GM19328 (cell line): ENCODE data around the gene PPP1R12B.
"Not testable (repeated sequence)": the region's sequence is repeated elsewhere in the genome, so short reads cannot be mapped to it uniquely, and the experiment has no call there.

ENCODE experiments used
- ATAC-seq: cut with Tn5 transposase; IDR thresholded peaks from one replicate; pipeline ENCODE4 v1.9.1; 2021; ENCODE audit warnings: mild to moderate bottlenecking, moderate library complexity; ENCODE audit not compliant: unreplicated experiment

The PPP1R12B gene

DNA sequence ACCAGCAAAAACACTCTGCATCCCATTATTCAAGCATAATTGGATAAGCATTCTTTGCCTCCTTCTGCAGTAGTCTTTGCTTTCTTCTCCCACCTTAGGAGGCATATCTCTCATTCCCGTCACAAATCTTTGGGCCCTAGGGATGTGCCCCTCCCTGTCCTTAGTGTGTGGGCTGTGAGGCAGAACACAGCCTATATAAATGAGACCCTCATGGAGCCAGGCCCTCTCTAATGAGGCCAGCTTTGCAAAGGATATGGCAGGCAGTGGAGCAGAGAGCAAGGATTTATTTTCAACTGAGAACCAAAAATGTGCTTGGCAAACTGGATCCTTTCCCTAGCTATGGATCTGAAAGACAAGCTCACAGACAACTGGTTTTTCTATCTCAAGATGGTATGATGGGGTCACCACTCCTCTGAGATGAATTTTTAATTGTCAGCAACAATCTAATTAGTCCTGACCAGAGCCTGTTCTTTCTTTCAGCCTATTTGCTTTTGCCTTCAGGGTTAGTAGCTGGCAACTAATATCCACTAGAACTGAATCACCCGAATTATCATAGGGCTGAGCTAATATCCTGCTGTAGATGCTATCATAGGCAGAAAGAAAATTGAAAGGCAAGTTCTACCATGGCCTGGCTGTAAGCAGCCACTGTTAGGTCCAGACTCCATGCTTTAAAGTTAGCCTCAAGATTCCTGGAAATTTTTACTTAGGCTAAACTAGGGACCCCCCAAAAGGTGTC, 227.6 kb downstream of the PPP1R12B start:
- ATAC-seq = no peak

DNA sequence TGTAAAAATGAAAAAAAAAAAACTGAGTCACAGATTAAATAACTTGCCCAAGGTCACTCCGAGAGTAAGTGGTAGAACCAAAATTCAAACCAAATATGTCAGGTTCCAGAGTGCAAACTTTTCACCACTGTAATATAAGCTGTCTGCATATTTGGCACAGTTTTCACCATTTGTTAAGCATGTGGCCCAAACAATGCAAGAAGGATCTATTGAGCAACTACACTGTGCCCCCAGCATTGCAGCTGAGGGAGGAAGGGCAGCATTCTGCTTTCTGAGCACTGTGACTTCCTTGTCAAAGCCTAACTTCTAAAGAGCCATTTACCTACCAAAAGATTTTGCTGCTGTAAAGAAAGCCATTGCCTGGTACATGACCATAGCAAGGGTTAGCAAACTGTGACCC, 228.3 kb downstream of the PPP1R12B start:
- no peak for ATAC-seq

GRCh38 chr1:202577381-202577780, 228.9 kb downstream of the PPP1R12B start:
- ATAC-seq = no peak

- no peak for ATAC-seq
Observed at GRCh38 chr1:202578001-202578504, 229.6 kb downstream of the PPP1R12B start.

DNA sequence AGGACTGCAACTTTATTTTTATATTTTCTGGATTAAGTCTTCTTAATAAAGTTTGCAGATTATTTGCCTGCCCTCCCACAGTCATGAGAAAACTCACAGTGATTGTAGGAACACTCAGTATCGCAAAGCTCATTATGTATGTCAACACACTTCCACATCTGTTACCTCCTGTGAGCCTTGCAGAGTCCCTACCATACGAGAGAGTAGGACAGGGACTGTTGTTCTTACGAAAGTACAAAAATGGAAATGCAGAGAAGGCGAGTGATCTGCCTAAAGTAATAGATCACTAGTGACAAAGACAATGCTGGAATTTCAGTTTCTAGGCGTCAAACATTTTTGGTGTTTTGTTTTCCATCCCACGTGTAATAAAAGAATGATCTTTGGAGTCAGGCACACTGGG, 230.1 kb downstream of the PPP1R12B start:
- no peak for ATAC-seq

GRCh38 chr1:202579806-202580205, 231.3 kb downstream of the PPP1R12B start:
- no peak for ATAC-seq

DNA sequence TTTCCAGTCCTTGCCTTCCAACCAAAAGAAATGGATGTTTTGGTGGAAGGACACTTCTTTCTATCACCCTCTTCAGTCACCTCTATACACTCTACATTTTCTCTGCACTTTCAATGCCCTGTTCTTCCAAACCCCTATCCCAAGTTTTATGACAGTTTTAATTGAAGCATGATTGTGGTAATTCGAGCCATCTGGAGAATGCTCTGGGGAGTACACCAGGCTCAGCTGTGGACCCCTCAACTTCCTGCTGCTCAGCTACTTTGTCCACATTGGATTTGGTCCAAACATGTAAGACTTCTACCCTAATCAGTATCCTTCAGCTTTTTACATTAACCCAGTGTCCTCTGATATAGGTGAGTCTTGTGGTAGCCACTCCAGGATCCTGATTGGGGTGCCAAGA, 232.1 kb downstream of the PPP1R12B start:
- ATAC-seq = no peak

DNA sequence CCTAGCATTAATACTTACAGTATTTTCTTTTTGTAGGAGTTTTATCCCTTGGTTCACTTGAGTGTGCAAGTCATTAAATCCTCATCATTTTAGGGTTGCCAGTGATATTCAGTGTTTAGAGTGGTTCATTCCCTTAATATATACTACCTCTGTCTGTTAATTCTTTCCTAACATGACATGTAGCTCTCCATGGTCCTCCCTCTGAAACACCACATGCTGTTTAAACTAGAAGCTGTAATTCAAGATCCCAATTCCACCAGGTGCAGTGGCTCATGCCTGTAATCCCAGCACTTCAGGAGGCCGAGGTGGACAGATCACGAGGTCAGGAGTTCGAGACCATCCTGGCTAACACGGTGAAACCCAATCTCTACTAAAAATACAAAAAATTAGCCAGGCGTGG, 233.9 kb downstream of the PPP1R12B start:
- not testable (repeated sequence) for ATAC-seq

DNA sequence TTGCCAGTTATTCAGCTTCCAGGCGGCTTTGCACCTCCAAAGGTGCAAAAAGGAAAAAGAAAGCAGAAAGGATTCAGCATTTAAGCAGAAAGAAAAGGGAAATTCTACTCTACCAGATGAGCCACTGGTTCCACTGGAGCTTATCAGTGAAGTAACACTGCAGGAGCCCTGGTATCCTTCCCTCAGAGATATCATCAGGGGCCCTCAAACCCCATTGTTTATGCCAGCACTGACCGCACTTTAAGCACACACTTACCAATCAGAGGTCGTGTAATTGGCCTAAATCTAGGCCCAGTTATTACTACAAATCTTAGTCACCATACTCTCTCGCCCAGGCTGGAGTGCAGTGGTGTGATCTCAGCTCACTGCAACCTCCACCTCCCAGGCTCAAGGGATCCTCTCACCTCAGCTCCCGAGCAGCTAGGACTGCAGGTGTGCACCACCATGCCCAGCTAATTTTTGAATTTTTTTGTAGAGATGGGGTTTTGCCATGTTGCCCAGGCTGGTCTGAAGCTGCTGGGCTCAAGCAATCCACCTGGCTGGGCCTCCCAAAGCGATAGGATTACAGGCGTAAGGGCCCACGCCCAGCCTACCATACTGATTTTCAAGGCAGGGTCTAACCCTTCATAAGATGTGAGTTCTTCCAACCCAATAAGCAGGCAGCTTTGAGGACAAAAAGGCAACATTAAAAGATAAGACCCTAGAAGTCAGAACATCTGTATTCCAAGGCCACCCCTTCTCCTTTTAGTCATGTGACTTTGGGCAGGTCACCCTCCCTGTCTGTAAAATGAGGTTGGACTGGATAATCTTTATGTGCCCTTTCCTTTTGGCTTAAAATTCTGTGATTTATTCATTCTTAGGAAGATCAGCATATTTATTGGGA, 236.4 kb downstream of the PPP1R12B start:
- ATAC-seq = no peak

DNA sequence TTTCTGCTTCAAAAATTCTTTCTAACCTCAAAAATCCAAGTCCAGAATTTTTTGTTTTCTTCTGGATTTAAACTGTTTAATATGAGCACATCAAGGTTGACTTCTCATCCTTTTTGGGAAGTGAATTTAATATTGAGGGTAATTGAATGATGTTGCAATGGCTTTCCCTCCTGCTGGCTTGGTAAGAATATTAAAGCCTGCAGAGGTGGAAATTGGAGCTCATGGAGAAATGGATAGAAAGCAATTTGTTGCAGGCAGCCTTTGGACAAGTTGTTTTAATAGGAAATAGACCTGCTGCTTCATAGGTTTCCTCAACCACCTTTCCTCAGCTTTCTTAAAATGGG, 237.1 kb downstream of the PPP1R12B start:
- no peak for ATAC-seq

DNA sequence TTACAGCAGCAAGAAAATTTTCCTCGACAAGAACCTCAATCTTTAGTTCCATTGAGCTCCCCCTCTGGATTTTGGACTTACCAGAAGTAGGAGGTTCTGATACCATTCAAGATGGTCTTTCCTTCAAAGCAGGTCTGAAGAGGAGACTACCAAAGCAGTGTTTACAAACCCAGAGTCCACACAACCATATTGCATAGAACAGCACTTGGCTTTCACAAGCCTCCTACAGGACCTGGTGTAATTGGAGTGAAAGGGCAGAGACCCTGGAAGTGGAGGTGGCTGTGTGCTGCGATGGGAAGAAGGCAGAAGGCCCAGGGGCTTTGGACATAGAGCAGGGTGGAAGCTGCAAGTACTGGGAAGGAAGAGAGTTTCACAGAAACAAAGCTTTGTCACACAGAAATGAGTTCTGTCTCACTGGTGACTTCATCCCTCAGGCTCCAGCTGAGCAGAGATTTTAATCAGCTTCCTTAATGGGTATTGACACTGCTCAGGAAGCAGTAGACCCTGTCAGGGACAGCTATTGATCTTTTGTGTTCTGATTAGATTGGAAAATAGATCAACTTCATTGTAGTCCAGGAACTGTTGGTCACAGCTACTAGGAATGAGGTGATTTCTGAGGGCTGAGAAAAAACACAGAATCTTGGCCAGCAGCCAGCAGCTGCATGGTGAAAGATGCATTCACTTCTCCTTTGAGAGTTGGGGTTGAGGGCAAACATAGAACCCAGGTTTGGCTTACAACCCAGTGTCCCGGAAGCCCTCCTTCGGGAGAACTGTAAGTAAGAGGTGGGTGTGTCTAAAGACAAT, 237.7 kb downstream of the PPP1R12B start:
- no peak for ATAC-seq

- ATAC-seq = no peak
Observed at GRCh38 chr1:202586871-202587270, 238.4 kb downstream of the PPP1R12B start.

GRCh38 chr1:202587859-202588485, 239.5 kb downstream of the PPP1R12B start:
- no peak for ATAC-seq

- no peak for ATAC-seq
Observed at GRCh38 chr1:202588503-202589189, 240.1 kb downstream of the PPP1R12B start.

DNA sequence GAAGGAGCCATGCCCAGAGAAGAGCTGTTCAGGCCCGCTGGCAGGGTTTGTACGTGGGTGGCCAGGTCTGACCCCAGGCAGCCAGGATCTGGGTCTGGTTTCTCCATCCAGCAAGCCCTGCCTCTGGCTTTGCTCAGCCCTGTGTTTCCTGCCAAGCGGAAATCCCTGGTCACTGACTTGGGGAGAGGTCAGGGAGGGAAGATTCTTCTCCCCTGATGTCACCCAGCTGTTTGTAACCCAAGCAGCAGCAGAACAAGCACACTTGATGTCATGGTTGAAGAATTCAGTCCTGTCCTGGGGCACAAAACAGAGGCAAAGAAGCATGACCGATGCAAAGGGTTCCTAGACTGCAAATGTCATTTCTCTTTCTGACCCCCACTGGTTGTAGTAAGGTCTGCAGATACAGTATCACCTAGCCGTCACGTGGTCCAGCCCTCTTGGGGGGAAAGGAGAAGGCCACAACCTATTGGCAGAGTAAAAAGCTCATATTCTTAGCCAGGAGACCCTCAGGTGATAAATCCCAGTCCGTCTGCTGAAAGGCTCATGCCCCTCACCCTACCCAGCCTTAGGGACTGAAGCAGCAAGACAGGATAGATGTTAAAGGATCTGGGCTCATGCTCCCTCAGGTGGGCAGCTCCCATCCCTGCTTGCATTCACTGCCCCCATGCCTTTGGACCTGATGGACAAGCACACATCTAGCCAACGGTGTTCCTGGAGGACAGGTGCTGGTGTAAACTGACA, 240.9 kb downstream of the PPP1R12B start:
- ATAC-seq = no peak

- no peak for ATAC-seq
Observed at GRCh38 chr1:202590126-202590525, 241.6 kb downstream of the PPP1R12B start.

GRCh38 chr1:202590975-202591411, 242.5 kb downstream of the PPP1R12B start:
- no peak for ATAC-seq

DNA sequence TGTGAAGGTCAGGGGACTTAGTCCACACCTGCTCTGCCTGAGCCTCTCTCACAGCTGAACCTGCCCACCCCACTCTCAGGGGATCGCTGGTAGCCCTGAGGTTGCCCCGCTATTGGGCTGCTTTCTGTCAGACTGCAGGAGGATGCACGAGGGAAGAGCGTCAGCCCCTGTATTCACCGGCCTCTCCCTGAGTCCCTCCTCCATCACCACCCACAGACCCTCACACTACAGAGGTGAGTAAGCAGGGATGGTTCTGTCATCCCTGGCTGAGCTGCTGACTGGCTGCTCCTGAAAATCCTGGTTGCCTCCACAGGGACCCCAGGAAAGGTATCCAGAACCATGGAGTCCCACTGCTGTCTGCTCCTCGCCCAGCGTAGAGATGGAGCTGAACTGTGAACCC, 243.0 kb downstream of the PPP1R12B start:
- ATAC-seq = no peak

- ATAC-seq = no peak
Observed at GRCh38 chr1:202592146-202592545, 243.6 kb downstream of the PPP1R12B start.
